GM12872 (cell line): ENCODE results near the gene PNPLA7.

ENCODE experiments used
- CTCF ChIP-seq: IDR thresholded peaks from 3 replicates; pipeline ENCODE4 v1.5.1; 2011; ENCODE audit warnings: low read depth, mild to moderate bottlenecking, low read length, moderate library complexity; ENCODE audit not compliant: insufficient read depth

The PNPLA7 gene

GRCh38 chr9:137417161-137418021 lies 132.8 kb downstream of the PNPLA7 start:
- no peak for TF ChIP-seq CTCF

DNA sequence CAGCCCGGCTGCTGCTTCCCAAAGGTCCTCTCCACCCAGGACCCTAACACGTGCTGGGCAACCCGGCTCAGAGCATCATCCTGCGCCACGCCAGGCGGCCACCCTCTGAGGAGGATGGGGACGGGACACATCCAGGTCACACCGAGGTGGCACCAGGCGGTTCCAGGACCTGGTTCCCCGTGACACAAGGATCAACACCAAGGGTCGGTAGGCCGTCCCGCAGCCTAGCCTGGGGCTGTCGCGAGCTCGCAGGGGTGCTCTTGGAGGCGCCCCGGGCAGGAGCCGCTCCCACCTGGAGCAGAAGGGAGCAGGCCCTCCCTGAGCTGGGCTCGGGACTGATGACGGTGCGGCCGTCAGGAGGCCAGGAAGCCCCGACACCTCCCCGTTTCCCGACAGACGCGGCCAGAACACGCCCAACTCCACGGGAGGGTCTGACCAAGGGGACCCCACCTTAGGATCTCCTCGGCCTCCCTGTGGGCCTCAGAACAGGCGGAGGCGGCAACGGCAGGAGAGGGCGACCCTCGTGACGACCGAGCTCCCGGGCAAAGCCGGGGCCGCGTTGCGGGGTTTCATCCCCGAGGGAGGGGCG lies 133.5 kb downstream of the PNPLA7 start:
- no peak for TF ChIP-seq CTCF

GRCh38 chr9:137416006-137416562 lies 134.1 kb downstream of the PNPLA7 start:
- TF ChIP-seq CTCF = no peak

DNA sequence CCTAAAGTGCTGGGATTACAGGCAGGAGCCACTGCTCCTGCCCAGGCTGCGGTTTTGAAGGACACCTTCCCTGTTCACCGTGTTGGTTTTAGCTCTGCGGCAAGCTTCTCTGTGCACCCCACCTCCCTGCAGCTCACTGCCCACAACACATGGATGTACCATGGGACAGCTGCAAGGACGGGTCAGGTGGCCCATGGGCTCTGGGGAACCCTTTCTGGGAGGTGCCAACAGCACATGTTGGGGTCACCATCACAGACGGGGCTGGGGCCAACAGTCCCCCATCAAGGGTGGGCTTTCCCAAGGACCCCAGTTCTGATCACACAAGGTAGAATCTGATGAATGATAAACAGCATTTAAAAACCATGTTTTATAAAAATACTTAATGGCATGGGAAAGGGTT lies 134.8 kb downstream of the PNPLA7 start:
- no peak for TF ChIP-seq CTCF

DNA sequence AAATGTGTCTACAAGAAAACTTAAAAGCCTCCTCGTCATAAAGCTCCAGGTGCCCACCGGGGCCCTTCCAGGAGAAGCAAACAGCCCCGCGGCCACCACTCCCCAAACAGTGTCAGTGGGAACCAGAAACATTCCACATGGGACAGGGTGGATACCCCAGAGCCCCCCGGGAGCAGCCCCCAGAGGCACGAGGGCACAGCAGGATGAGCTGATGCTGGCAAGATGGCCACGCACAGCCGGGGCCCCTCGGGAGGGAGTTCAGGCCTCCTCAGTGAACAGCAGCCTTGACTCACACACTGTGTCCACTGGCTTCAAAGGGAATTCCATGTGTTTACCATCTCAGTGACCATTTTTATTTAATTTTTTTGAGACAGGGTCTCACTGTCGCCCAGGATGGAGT lies 137.8 kb downstream of the PNPLA7 start:
- TF ChIP-seq CTCF = no peak

DNA sequence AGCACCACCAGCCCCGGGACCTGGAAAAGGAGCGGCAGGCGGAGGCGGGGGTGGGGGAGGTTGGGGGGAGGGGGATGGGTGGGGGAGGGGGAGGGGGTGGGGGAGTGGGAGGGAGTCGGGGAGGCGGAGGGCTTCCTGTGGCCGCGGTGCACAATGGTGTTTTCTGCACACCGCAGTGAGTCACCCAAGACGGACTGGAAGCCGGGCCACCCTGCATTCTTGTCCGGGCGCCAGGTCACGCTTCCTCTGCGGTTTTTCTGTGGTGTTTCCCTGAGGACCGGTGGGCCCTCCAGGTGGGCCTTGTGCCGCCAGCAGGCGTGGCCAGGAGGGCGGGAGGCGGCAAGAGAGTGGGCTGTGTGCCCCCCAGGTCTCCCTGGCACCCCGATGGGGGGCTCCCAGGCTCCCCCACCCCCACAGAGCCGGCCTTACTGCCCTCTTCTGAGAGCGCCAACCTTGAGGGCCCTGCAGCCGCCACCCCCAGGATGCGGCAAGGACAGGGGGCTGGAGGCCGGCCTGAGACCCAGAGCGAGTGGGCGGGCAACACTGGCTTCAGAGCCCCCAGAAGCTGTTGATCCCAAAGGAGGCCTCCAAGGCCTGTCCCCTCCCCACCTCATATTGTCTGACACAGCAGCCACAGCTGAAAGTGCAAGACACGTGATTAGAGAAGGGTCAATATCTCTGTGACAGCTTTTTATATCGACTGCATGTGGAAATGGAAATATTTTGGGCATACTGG lies 138.4 kb downstream of the PNPLA7 start:
- TF ChIP-seq CTCF = no peak

DNA sequence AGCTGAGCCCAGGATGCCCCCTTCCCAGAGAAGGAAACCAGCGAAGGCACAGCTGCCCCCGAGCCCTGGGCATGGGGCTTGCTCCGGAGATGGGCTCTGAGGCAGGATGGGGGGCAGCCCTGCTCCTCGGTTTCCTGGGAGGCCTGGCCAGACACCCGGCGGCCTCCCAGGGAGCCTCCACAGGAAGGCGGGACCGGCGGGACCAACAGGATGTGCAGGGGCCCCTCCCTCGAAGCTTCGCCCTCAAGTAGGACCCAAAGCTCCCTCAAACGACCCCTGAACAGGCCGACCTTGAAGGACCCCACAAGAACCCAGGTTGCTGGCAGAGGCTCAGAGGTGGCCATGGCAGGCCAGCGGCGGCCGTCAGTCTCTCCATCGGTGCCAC lies 138.9 kb downstream of the PNPLA7 start:
- TF ChIP-seq CTCF = no peak
